SK-N-MC (cell line): ENCODE measurements around the gene C6orf136.

Experiments used
- EZH2 ChIP-seq: fragments of 200-600 bp; sonication (generic); IDR thresholded peaks from one replicate; pipeline ENCODE4 v1.6.1; 2017; ENCODE audit warnings: antibody characterized with exemption
- POLR2AphosphoS5 ChIP-seq: IDR thresholded peaks from 2 replicates; pipeline ENCODE4 v1.6.1; 2012; ENCODE audit warnings: mild to moderate bottlenecking, low read depth, low read length, borderline replicate concordance

GRCh38 chr6:30611150-30611855 lies 35.6 kb upstream of the C6orf136 start:
- TF ChIP-seq EZH2: no peak
- TF ChIP-seq POLR2AphosphoS5: no peak
